ENCODE measurements around the gene HSDL1.

The HSDL1 gene

GRCh38 chr16:84075376-84075775 is 69.6 kb downstream of the HSDL1 start:
- no peak for DNase-seq

- no peak for DNase-seq
Observed at GRCh38 chr16:84074721-84075120, 70.3 kb downstream of the HSDL1 start.

Data from activated CD8-positive, alpha-beta memory T cell treated with anti-CD3 and anti-CD28 coated beads, Interleukin-2, amount 50 U/mL, for 4 hours (primary cell).